K562 (cell line): ENCODE measurements around the gene SCN1B. TPM values are rescaled to one million over a fixed set of nuclear protein-coding genes. Genes with fewer than 3 reads are reported as not detected.

Experiments
- ATAC-seq: fragments of 200-7000 bp; cut with Tn5 transposase; 3 replicates; pipeline ENCODE4 v1.9.1; 2020; ENCODE audit warnings: moderate library complexity
- BruUV-seq: library from RNA; stranded (reverse); fragments of 400-500 nt; replicated peaks from 2 replicates; lab custom pipeline; 2021; lab: Mats Ljungman, UMichigan
- CTCF ChIA-PET: fragments of 300-600 bp; formaldehyde crosslinking; extraction: SDS; loops from one replicate; lab custom pipeline; 2021; ENCODE audit warnings: low intra/inter-chr PET ratio; lab: Yijun Ruan, JAX
- POLR2A ChIA-PET: fragments of 300-600, 350-650 bp; sonication (Branson Sonifier 250); formaldehyde crosslinking; extraction: SDS; loops from one replicate; lab custom pipeline; 2021; ENCODE audit warnings: antibody characterized with exemption, inconsistent platforms; lab: Yijun Ruan, JAX
- DNase-seq, 4 experiments: peaks; one replicate each; pipeline versions ENCODE4 v3.0.0 to v3.0.0-alpha.2; 2011 to 2018; ENCODE audit warnings: low spot score in 3 of 4, mixed read lengths in 3 of 4; ENCODE audit errors: extremely low read depth in 1 of 4
- FAIRE-seq: peaks from 2 replicates; lab custom pipeline; 2011; peaks lifted over from hg19 to GRCh38; lab: Jason Lieb, UNC
- H2AFZ ChIP-seq: 2 replicates; pipeline ENCODE4 v1.6.0; 2011; ENCODE audit warnings: low read depth, low read length, control low read depth, inconsistent platforms
- H3K27ac ChIP-seq: fragments of 200-600 bp; 3 replicates; pipeline ENCODE4 v1.8.0; 2011; ENCODE audit warnings: low read depth, mild to moderate bottlenecking, control low read depth, inconsistent platforms, low read length, moderate library complexity, mixed read lengths; ENCODE audit errors: extremely low read depth
- H3K27me3 ChIP-seq, 2 experiments: fragments of 300-600 bp in 1 of 2; 2 replicates in 1 of 2; 3 replicates in 1 of 2; pipeline versions ENCODE4 v1.6.0 to v1.8.0; 2011; ENCODE audit warnings: inconsistent platforms in 2 of 2, low read length in 2 of 2, mild to moderate bottlenecking in 1 of 2, mixed read lengths in 1 of 2, moderate library complexity in 1 of 2; ENCODE audit not compliant: control insufficient read depth in 2 of 2, insufficient read depth in 2 of 2
- H3K36me3 ChIP-seq: fragments of 300-600 bp; 3 replicates; pipeline ENCODE4 v1.8.0; 2011; ENCODE audit warnings: mild to moderate bottlenecking, low read length, inconsistent platforms; ENCODE audit not compliant: control insufficient read depth, insufficient read depth
- H3K4me1 ChIP-seq, 2 experiments: fragments of 200-600 bp in 1 of 2; replicated peaks in 1 of 2; 2 replicates in 1 of 2; 3 replicates in 1 of 2; pipeline versions ENCODE4 v1.5.1 to v1.8.0; 2011; ENCODE audit warnings: inconsistent platforms in 2 of 2, low read length in 2 of 2, mild to moderate bottlenecking in 1 of 2, mixed read lengths in 1 of 2, moderate library complexity in 1 of 2; ENCODE audit not compliant: control insufficient read depth in 2 of 2, insufficient read depth in 2 of 2
- H3K4me2 ChIP-seq: 2 replicates; pipeline ENCODE4 v1.6.1; 2011; ENCODE audit warnings: low read length, control low read depth, inconsistent platforms, mixed read lengths; ENCODE audit not compliant: insufficient read depth
- H3K4me3 ChIP-seq: fragments of 200-600 bp; sonication (generic), shearing (Covaris generic); 2 replicates; pipeline ENCODE4 v1.5.1; 2016; ENCODE audit warnings: control low read depth, inconsistent platforms
- H3K79me2 ChIP-seq: fragments of 200-600 bp; 3 replicates; pipeline ENCODE4 v1.8.0; 2011; ENCODE audit warnings: low read length, inconsistent platforms; ENCODE audit not compliant: control insufficient read depth, insufficient read depth
- H3K9ac ChIP-seq, 2 experiments: 2 replicates each; pipeline versions ENCODE4 v1.6.0 to v1.6.1; 2011; ENCODE audit warnings: low read depth in 2 of 2, low read length in 2 of 2, control low read depth in 1 of 2, inconsistent platforms in 1 of 2, mild to moderate bottlenecking in 1 of 2, mixed read lengths in 1 of 2; ENCODE audit not compliant: insufficient read depth in 1 of 2
- H3K9me1 ChIP-seq: one replicate; pipeline ENCODE4 v1.6.0; 2011; ENCODE audit warnings: inconsistent platforms, mild to moderate bottlenecking, low read length, moderate library complexity; ENCODE audit not compliant: control insufficient read depth, insufficient read depth
- H3K9me3 ChIP-seq: replicated peaks from 2 replicates; pipeline ENCODE4 v1.5.1; 2011; ENCODE audit warnings: low read depth, low read length, inconsistent platforms; ENCODE audit not compliant: control insufficient read depth, insufficient read depth
- H4K20me1 ChIP-seq: replicated peaks from 2 replicates; pipeline ENCODE4 v1.6.1; 2011; ENCODE audit warnings: low read length, inconsistent platforms, mixed read lengths; ENCODE audit not compliant: control insufficient read depth, insufficient read depth
- BDP1 ChIP-seq: IDR thresholded peaks from 3 replicates; pipeline ENCODE4 v1.6.1; 2011; ENCODE audit not compliant: insufficient read length, insufficient read depth
- CHCHD3 ChIP-seq: fragments of 250-450 bp; sonication (Bioruptor Pico); IDR thresholded peaks from 2 replicates; pipeline ENCODE4 v2.1.2; 2022; ENCODE audit warnings: mild to moderate bottlenecking
- DDX20 ChIP-seq: fragments of 450-650 bp; IDR thresholded peaks from 2 replicates; pipeline ENCODE4 v1.6.1; 2016; ENCODE audit warnings: missing genetic modification characterization, low read depth, mild to moderate bottlenecking, missing compliant biosample characterization, moderate library complexity
- MEF2D ChIP-seq: conservative IDR thresholded peaks from 2 replicates; pipeline ENCODE4 v1.6.1; 2016; ENCODE audit warnings: low read depth, missing genetic modification characterization, missing compliant biosample characterization
- NR2C1 ChIP-seq, 2 experiments: fragments of 450-650 bp; IDR thresholded peaks; 2 replicates each; pipeline ENCODE4 v1.6.1; 2017; ENCODE audit warnings: mild to moderate bottlenecking in 2 of 2, antibody characterized with exemption in 1 of 2, inconsistent platforms in 1 of 2, missing compliant biosample characterization in 1 of 2, missing genetic modification characterization in 1 of 2
- NR4A1 ChIP-seq, 2 experiments: fragments of 250-450 bp in 1 of 2; fragments of 450-650 bp in 1 of 2; sonication (Bioruptor Pico) in 1 of 2; IDR thresholded peaks; 2 replicates each; pipeline versions ENCODE4 v1.4.0 to v1.6.1; 2016 to 2020; ENCODE audit warnings: mild to moderate bottlenecking in 2 of 2, missing compliant biosample characterization in 1 of 2, missing genetic modification characterization in 1 of 2, moderate library complexity in 1 of 2
- PTRF ChIP-seq: fragments of 450-650 bp; IDR thresholded peaks from 2 replicates; pipeline ENCODE4 v1.6.1; 2016; ENCODE audit warnings: mild to moderate bottlenecking, missing genetic modification characterization, missing compliant biosample characterization
- PTTG1 ChIP-seq: fragments of 450-650 bp; IDR thresholded peaks from 2 replicates; pipeline ENCODE4 v1.6.1; 2016; ENCODE audit warnings: low read depth, mild to moderate bottlenecking, missing genetic modification characterization, missing compliant biosample characterization
- PYGO2 ChIP-seq: fragments of 450-650 bp; IDR thresholded peaks from 2 replicates; pipeline ENCODE4 v1.6.1; 2016; ENCODE audit warnings: mild to moderate bottlenecking, missing genetic modification characterization, moderate library complexity, missing compliant biosample characterization
- SRSF1 ChIP-seq: fragments of 200-400 bp; formaldehyde crosslinking; IDR thresholded peaks from 2 replicates; pipeline ENCODE4 v1.6.1; 2017; ENCODE audit warnings: mild to moderate bottlenecking, low read depth, low read length, moderate library complexity
- SRSF3 ChIP-seq: fragments of 200-400 bp; formaldehyde crosslinking; IDR thresholded peaks from 2 replicates; pipeline ENCODE4 v1.6.1; 2016; ENCODE audit warnings: mild to moderate bottlenecking, low read length, moderate library complexity; ENCODE audit not compliant: insufficient read depth
- TEAD2 ChIP-seq: fragments of 450-650 bp; IDR thresholded peaks from 2 replicates; pipeline ENCODE4 v1.6.1; 2016; ENCODE audit warnings: missing genetic modification characterization, control low read depth, missing compliant biosample characterization
- WGBS: fragments of 100-300 bp; shearing (Covaris generic); methylation state at CpG from one replicate; pipeline ENCODE4 v1.1.6; 2016; ENCODE audit warnings: low coverage, mixed read lengths; ENCODE audit not compliant: insufficient coverage; ENCODE audit errors: missing lambda C conversion rate; 5-methylcytosine and 5-hydroxymethylcytosine counted together
- in situ Hi-C: fragments of 300-500 bp; cut with MboI; formaldehyde crosslinking; loops from 4 replicates; pipeline ENCODE4 v1.15.0; 2018; ENCODE audit warnings: inconsistent platforms, mixed read lengths
- intact Hi-C: fragments of 100-400 bp; cut with micrococcal nuclease; formaldehyde crosslinking; loops from 2 replicates; pipeline ENCODE4 v1.14.2; 2022
- polyA plus RNA-seq, 8 experiments: library from polyadenylated mRNA; depleted of rRNA in 4 of 8; stranded (reverse) in 5 of 8; unstranded in 3 of 8; fragments of >200 nt; fragmentation: Nextera tagmentation in 2 of 8; fragmentation: Illumina TruSeq in 1 of 8; extraction: Ambion mirVana in 2 of 8; extraction: Trizol in 1 of 8; gene quantifications; 2 replicates each; pipeline versions ENCODE4 v1.2.1 to v1.2.3, GENCODE V29; 2011 to 2014; ENCODE audit warnings: inconsistent platforms in 1 of 8, missing spikeins in 1 of 8
- total RNA-seq, 7 experiments: library from RNA; depleted of rRNA in 6 of 7; stranded (reverse); fragments of >200 nt in 6 of 7; fragmentation: Illumina TruSeq in 2 of 7; extraction: Trizol in 2 of 7; gene quantifications; 2 replicates each; pipeline versions ENCODE4 v1.2.1 to v1.2.3, GENCODE V29; 2011 to 2021; ENCODE audit warnings: low replicate concordance in 1 of 7
- TF ChIP-seq, protein P1 (sequence below): fragments of 250-450 bp; sonication (Bioruptor Pico); IDR thresholded peaks from 2 replicates; pipeline ENCODE4 v1.8.0; 2021; ENCODE audit warnings: borderline replicate concordance, mild to moderate bottlenecking, moderate library complexity; ENCODE audit not compliant: poor library complexity, severe bottlenecking
- TF ChIP-seq, protein P2 (sequence below): fragments of 450-650 bp; IDR thresholded peaks from 2 replicates; pipeline ENCODE4 v1.6.1; 2017; ENCODE audit warnings: antibody characterized with exemption, mild to moderate bottlenecking

SCN1B gene
- total and polyA plus RNA-seq, 9 of the 15 experiments (the other 6 are each of a cell fraction or from before 2014, with no cell fraction given): 0.03 to 2.5 (median 0.91) TPM

DNA sequence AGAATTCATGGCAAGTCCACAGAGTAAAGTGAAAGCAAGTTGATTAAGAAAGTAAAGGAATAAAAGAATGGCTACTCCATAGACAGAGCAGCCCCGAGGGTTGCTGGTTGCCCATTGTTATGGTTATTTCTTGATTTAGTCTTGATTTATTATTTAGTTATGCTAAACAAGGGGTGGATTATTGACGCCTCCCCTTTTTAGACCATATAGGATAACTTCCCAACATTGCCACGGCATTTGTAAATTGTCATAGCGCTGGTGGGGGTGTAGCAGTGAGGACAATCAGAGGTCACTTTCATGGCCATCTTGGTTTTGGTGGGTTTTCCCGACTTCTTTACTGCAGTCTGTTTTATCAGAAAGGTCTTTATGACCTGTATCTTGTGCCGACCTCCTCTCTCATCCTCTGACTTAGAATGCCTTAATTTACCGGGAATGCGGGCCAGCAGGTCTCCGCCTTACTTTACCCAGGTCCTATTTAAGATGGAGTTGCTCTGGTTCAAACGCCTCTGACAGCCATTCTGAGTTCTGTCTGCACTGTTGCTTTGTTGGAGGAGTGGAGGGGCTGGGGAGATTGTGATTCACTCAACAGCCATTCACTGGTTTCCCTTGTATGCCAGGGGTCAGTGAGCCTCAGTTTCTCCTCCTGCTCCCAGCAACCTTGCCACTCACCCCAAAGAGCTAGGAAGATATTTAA, 38.8 kb downstream of the SCN1B start:
- H3K4me2 ChIP-seq: no peak overlapping the region
- H3K27ac ChIP-seq: no peak overlapping the region
- CTCF ChIA-PET: no interaction called here
- no peaks in the 10 kb centered on the region for H3K79me2 ChIP-seq
- WGBS: 35% methylated on average over 10 of the region's 10 CpGs
- no peak for ATAC-seq
- H3K9me3 ChIP-seq: peaks cover 5% of the 10 kb centered on the region; the same call in 1 of the 2 replicates
- BruUV-seq: no TSS peak
- H2AFZ ChIP-seq: peak overlapping the region; percentile 12; the same call in 1 of the 2 replicates
- FAIRE-seq: no peak
- in situ Hi-C loops (loop anchor here (5.0 kb wide), 1 partner anchor 58 kb away; no protein-coding TSS in a partner anchor), intact Hi-C loops (loop anchor here (1.0 kb wide), 1 partner anchor 21 kb away; no protein-coding TSS in a partner anchor)
- H3K36me3 ChIP-seq: no peaks in the 10 kb centered on the region
- no peaks in the 10 kb centered on the region for H4K20me1 ChIP-seq
- H3K4me3 ChIP-seq: no peak overlapping the region
- POLR2A ChIA-PET: interaction anchor here (0.6 to 1.4 kb wide), 4 partner anchors 12 to 1025 kb away, joined by 3 to 5 read pairs (median 3); no protein-coding TSS in a partner anchor
- no peak for DNase-seq
- no peak overlapping the region for H3K9ac ChIP-seq
- no peaks in the 10 kb centered on the region for H3K9me1 ChIP-seq
- peaks cover 5 to 15% of the 10 kb centered on the region in 2 experiments; a peak in 3 of 5 replicates for H3K4me1 ChIP-seq
- peaks cover 0 to 8% of the 10 kb centered on the region in 2 experiments; a peak in 2 of 5 replicates for H3K27me3 ChIP-seq
- no peak for TF ChIP-seq SRSF1
- no peak for TF ChIP-seq SRSF3
- no peak for TF ChIP-seq BDP1
- peak; percentile 60; the same call in 1 of the 2 replicates for TF ChIP-seq PTRF (tag)
- peak; percentile 65; the same call in 1 of the 2 replicates for TF ChIP-seq DDX20 (tag)
- 0 out of 2 replicates have a peak, but pooled peaks have one; percentile 17 for TF ChIP-seq TEAD2
- no peak for TF ChIP-seq CHCHD3 (CRISPR knock-in tag)
- TF ChIP-seq PYGO2 (tag): peak; percentile 58; the same call in 1 of the 2 replicates
- TF ChIP-seq, protein P1, sequence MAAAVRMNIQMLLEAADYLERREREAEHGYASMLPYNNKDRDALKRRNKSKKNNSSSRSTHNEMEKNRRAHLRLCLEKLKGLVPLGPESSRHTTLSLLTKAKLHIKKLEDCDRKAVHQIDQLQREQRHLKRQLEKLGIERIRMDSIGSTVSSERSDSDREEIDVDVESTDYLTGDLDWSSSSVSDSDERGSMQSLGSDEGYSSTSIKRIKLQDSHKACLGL (CRISPR knock-in tag): no peak
- peak; percentile 30; the same call in 1 of the 2 replicates for TF ChIP-seq MEF2D (tag)
- TF ChIP-seq PTTG1 (tag): peak; percentile 67
- TF ChIP-seq, protein P2, sequence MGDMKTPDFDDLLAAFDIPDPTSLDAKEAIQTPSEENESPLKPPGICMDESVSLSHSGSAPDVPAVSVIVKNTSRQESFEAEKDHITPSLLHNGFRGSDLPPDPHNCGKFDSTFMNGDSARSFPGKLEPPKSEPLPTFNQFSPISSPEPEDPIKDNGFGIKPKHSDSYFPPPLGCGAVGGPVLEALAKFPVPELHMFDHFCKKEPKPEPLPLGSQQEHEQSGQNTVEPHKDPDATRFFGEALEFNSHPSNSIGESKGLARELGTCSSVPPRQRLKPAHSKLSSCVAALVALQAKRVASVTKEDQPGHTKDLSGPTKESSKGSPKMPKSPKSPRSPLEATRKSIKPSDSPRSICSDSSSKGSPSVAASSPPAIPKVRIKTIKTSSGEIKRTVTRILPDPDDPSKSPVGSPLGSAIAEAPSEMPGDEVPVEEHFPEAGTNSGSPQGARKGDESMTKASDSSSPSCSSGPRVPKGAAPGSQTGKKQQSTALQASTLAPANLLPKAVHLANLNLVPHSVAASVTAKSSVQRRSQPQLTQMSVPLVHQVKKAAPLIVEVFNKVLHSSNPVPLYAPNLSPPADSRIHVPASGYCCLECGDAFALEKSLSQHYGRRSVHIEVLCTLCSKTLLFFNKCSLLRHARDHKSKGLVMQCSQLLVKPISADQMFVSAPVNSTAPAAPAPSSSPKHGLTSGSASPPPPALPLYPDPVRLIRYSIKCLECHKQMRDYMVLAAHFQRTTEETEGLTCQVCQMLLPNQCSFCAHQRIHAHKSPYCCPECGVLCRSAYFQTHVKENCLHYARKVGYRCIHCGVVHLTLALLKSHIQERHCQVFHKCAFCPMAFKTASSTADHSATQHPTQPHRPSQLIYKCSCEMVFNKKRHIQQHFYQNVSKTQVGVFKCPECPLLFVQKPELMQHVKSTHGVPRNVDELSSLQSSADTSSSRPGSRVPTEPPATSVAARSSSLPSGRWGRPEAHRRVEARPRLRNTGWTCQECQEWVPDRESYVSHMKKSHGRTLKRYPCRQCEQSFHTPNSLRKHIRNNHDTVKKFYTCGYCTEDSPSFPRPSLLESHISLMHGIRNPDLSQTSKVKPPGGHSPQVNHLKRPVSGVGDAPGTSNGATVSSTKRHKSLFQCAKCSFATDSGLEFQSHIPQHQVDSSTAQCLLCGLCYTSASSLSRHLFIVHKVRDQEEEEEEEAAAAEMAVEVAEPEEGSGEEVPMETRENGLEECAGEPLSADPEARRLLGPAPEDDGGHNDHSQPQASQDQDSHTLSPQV: peak; percentile 76
- TF ChIP-seq NR2C1 (IDR thresholded peaks at IDR 0.05): no peak
- 0 out of 2 replicates have a peak, but pooled peaks have one; percentile 15 for TF ChIP-seq NR2C1 (tag; IDR thresholded peaks at IDR 0.05)
- no peak for TF ChIP-seq NR4A1 (CRISPR knock-in tag; IDR thresholded peaks at IDR 0.05)
- TF ChIP-seq NR4A1 (tag; IDR thresholded peaks at IDR 0.05): 0 out of 2 replicates have a peak, but pooled peaks have one; percentile 48
